Common myeloid progenitor, CD34-positive (primary cell): ENCODE data around the gene CATSPERZ.
A peak's percentile ranks its signal among the peaks of the same experiment; 100 is the strongest.

Experiments used
- CTCF ChIA-PET: fragments of 350-600 bp; sonication (Branson Sonifier 250); formaldehyde crosslinking; loops from one replicate; lab custom pipeline; 2021; ENCODE audit warnings: antibody characterized with exemption; lab: Charles Lee
- POLR2A ChIA-PET: fragments of 350-600 bp; sonication (Branson Sonifier 250); formaldehyde crosslinking; loops from one replicate; lab custom pipeline; 2021; ENCODE audit warnings: antibody characterized with exemption; lab: Charles Lee
- DNase-seq, 3 donors: peaks; one replicate each; pipeline versions ENCODE4 v3.0.0 to v3.0.0-alpha.2; 2013
- H3K27ac ChIP-seq, 2 experiments: 1 replicate in 1 of 2; 2 replicates in 1 of 2; pipeline ENCODE4 v1.7.0; 2013; ENCODE audit warnings: inconsistent platforms in 2 of 2, low read length in 2 of 2, mild to moderate bottlenecking in 2 of 2, low read depth in 1 of 2, moderate library complexity in 1 of 2; ENCODE audit not compliant: severe bottlenecking in 2 of 2, insufficient read depth in 1 of 2, poor library complexity in 1 of 2
- H3K27me3 ChIP-seq, 5 experiments: replicated peaks in 2 of 5; 1 replicate in 3 of 5; 2 replicates in 2 of 5; pipeline versions ENCODE4 v1.6.1 to v1.7.0; 2013; ENCODE audit warnings: low read length in 4 of 5, mild to moderate bottlenecking in 2 of 5, moderate library complexity in 2 of 5, inconsistent platforms in 1 of 5; ENCODE audit not compliant: insufficient read depth in 5 of 5, control insufficient read depth in 4 of 5
- H3K36me3 ChIP-seq, 4 experiments: 1 replicate in 2 of 4; 2 replicates in 2 of 4; pipeline versions ENCODE4 v1.6.1 to v1.7.0; 2013; ENCODE audit warnings: low read length in 3 of 4, control low read depth in 1 of 4, mild to moderate bottlenecking in 1 of 4; ENCODE audit not compliant: control insufficient read depth in 4 of 4, insufficient read depth in 4 of 4
- H3K4me1 ChIP-seq, 4 experiments: 1 replicate in 3 of 4; 2 replicates in 1 of 4; pipeline versions ENCODE4 v1.6.1 to v1.7.1; 2013; ENCODE audit warnings: low read length in 3 of 4, mild to moderate bottlenecking in 3 of 4, control low read depth in 1 of 4, inconsistent platforms in 1 of 4, moderate library complexity in 1 of 4; ENCODE audit not compliant: control insufficient read depth in 4 of 4, insufficient read depth in 4 of 4; ENCODE audit errors: control extremely low read depth in 1 of 4
- H3K4me3 ChIP-seq, 7 experiments: 1 replicate in 4 of 7; 2 replicates in 3 of 7; pipeline versions ENCODE4 v1.5.1 to v1.7.0; 2013; ENCODE audit warnings: mild to moderate bottlenecking in 7 of 7, low read length in 6 of 7, moderate library complexity in 6 of 7, inconsistent platforms in 2 of 7, low read depth in 2 of 7, control low read depth in 1 of 7; ENCODE audit not compliant: insufficient read depth in 4 of 7, control insufficient read depth in 1 of 7; ENCODE audit errors: extremely low read depth in 1 of 7
- H3K9me3 ChIP-seq, 5 experiments: 1 replicate in 4 of 5; 2 replicates in 1 of 5; pipeline versions ENCODE4 v1.6.1 to v1.7.1; 2013; ENCODE audit warnings: low read length in 4 of 5, mild to moderate bottlenecking in 2 of 5, inconsistent platforms in 1 of 5, low read depth in 1 of 5, moderate library complexity in 1 of 5; ENCODE audit not compliant: control insufficient read depth in 4 of 5, insufficient read depth in 2 of 5; ENCODE audit errors: control extremely low read depth in 1 of 5
- WGBS: methylation state at CpG from one replicate; pipeline ENCODE4 v1.1.5; 2013; ENCODE audit not compliant: insufficient coverage; 5-methylcytosine and 5-hydroxymethylcytosine counted together

Gene CATSPERZ

GRCh38 chr11:64318766-64319761 is 18.9 kb downstream of the CATSPERZ start:
- DNase-seq = no peak
- Histone ChIP-seq H3K27ac (peak overlapping the region in 1 of 2 experiments; percentile 95), H3K36me3 (peaks cover 17 to 44% (median 30%) of the 10 kb centered on the region in 4 experiments), H3K9me3 (no peaks in the 10 kb centered on the region), H3K27me3 (no peaks in the 10 kb centered on the region), H3K4me3 (peak overlapping the region; percentile 64 to 91 (median 86)), H3K4me1 (peaks cover 0 to 39% (median 27%) of the 10 kb centered on the region in 4 experiments)
- WGBS = 40% methylated on average over 7 of the region's 19 CpGs
- ChIA-PET CTCF (interaction anchor here (3.8 to 8.7 kb wide), 2 partner anchors 13 to 36 kb away, joined by 52 to 133 read pairs; no protein-coding TSS in a partner anchor), POLR2A (interaction anchor here (1.7 to 2.3 kb wide), 2 partner anchors 11 to 13 kb away, joined by 5 to 18 read pairs; no protein-coding TSS in a partner anchor)

GRCh38 chr11:64320556-64320955 is 20.4 kb downstream of the CATSPERZ start:
- ChIA-PET POLR2A (no interaction called here), CTCF (interaction anchor here (8.7 kb wide), 1 partner anchor 12 kb away, joined by 133 read pairs; no protein-coding TSS in a partner anchor)
- no peaks in the 10 kb centered on the region for H3K9me3 ChIP-seq
- H3K4me1 ChIP-seq = peaks cover 0 to 39% (median 27%) of the 10 kb centered on the region in 4 experiments
- 98% methylated on average over 7 of the region's 7 CpGs for WGBS
- H3K27ac ChIP-seq = no peak overlapping the region
- H3K27me3 ChIP-seq = no peaks in the 10 kb centered on the region
- H3K4me3 ChIP-seq = no peak overlapping the region
- peaks cover 5 to 29% (median 18%) of the 10 kb centered on the region in 4 experiments for H3K36me3 ChIP-seq
- DNase-seq = no peak

- no peak for DNase-seq
- H3K27ac ChIP-seq = no peak overlapping the region
- H3K36me3 ChIP-seq = peaks cover 5 to 24% (median 16%) of the 10 kb centered on the region in 4 experiments
- peaks cover 0 to 34% (median 26%) of the 10 kb centered on the region in 4 experiments for H3K4me1 ChIP-seq
- 95% methylated on average over 5 of the region's 5 CpGs for WGBS
- no peaks in the 10 kb centered on the region for H3K27me3 ChIP-seq
- CTCF ChIA-PET = interaction anchor here (8.7 kb wide), 1 partner anchor 11 kb away, joined by 133 read pairs; no protein-coding TSS in a partner anchor
- no peak overlapping the region for H3K4me3 ChIP-seq
- no peaks in the 10 kb centered on the region for H3K9me3 ChIP-seq
- POLR2A ChIA-PET = no interaction called here
These were observed 20.9 kb downstream of the CATSPERZ start for GRCh38 chr11:64321026-64321425.

GRCh38 chr11:64321533-64321932 is 21.4 kb downstream of the CATSPERZ start:
- peaks cover 0 to 29% (median 22%) of the 10 kb centered on the region in 4 experiments for H3K4me1 ChIP-seq

GRCh38 chr11:64322925-64323260 is 22.7 kb downstream of the CATSPERZ start:
- no peaks in the 10 kb centered on the region for H3K27me3 ChIP-seq
- POLR2A ChIA-PET = no interaction called here
- 100% methylated on average over 4 of the region's 7 CpGs for WGBS
- peaks cover 5 to 22% (median 16%) of the 10 kb centered on the region in 4 experiments for H3K36me3 ChIP-seq
- H3K9me3 ChIP-seq = no peaks in the 10 kb centered on the region
- no peak for DNase-seq
- no peak overlapping the region for H3K4me3 ChIP-seq
- CTCF ChIA-PET = interaction anchor here (1.0 to 4.8 kb wide), 4 partner anchors 9 to 326 kb away, joined by 3 to 23 read pairs (median 12); no protein-coding TSS in a partner anchor
- H3K4me1 ChIP-seq = peaks cover 0 to 22% (median 13%) of the 10 kb centered on the region in 4 experiments
- H3K27ac ChIP-seq = no peak overlapping the region

More at GRCh38 chr11:64321533-64321932, 21.4 kb downstream of the CATSPERZ start:
- Histone ChIP-seq H3K27me3 (no peaks in the 10 kb centered on the region), H3K27ac (no peak overlapping the region), H3K4me3 (no peak overlapping the region), H3K36me3 (peaks cover 5 to 22% (median 16%) of the 10 kb centered on the region in 4 experiments), H3K9me3 (no peaks in the 10 kb centered on the region)
- WGBS = 100% methylated on average over 4 of the region's 5 CpGs
- no peak for DNase-seq
- POLR2A ChIA-PET = no interaction called here
- CTCF ChIA-PET = no interaction called here

- CTCF ChIA-PET = interaction anchor here (1.0 to 4.8 kb wide), 6 partner anchors 9 to 326 kb away, joined by 3 to 23 read pairs (median 4); no protein-coding TSS in a partner anchor
- WGBS = 72% methylated on average over 3 of the region's 5 CpGs
These were observed 23.2 kb downstream of the CATSPERZ start for GRCh38 chr11:64323373-64323772.

More at GRCh38 chr11:64323373-64323772, 23.2 kb downstream of the CATSPERZ start:
- POLR2A ChIA-PET = no interaction called here
- H3K27me3 ChIP-seq = no peaks in the 10 kb centered on the region
- no peak overlapping the region for H3K27ac ChIP-seq
- H3K36me3 ChIP-seq = peaks cover 5 to 22% (median 16%) of the 10 kb centered on the region in 4 experiments
- H3K9me3 ChIP-seq = no peaks in the 10 kb centered on the region
- no peak overlapping the region for H3K4me3 ChIP-seq
- no peak for DNase-seq
- peaks cover 0 to 22% (median 12%) of the 10 kb centered on the region in 4 experiments for H3K4me1 ChIP-seq
